Subcutaneous adipose tissue (tissue), 4 donors: ENCODE data around the gene PDCD7. TPM values are rescaled to one million over a fixed set of nuclear protein-coding genes. Genes with fewer than 3 reads are reported as not detected.

Experiments
- CTCF ChIP-seq: fragments of 450-650 bp; IDR thresholded peaks from one replicate; pipeline ENCODE4 v1.5.1; 2016; ENCODE audit warnings: low read depth, mild to moderate bottlenecking, control low read depth, antibody characterized with exemption, moderate library complexity
- total RNA-seq, 4 donors: library from RNA; depleted of rRNA; stranded (reverse); fragments of >200 nt; gene quantifications; one replicate each; pipeline ENCODE4 v1.1.0, GENCODE V29; 2016

PDCD7 gene
- total RNA-seq, 4 donors from 2014 or later: 11.9 to 21.1 (median 17.9) TPM

- no peak for TF ChIP-seq CTCF
Observed at GRCh38 chr15:65091946-65092770, 41.5 kb downstream of the PDCD7 start.

- no peak for TF ChIP-seq CTCF
Observed at GRCh38 chr15:65089206-65089824, 44.3 kb downstream of the PDCD7 start.

- TF ChIP-seq CTCF: no peak
Observed at GRCh38 chr15:65088643-65089021, 45.0 kb downstream of the PDCD7 start.

GRCh38 chr15:65087873-65088642, 45.5 kb downstream of the PDCD7 start:
- TF ChIP-seq CTCF: no peak

GRCh38 chr15:65087411-65087810, 46.2 kb downstream of the PDCD7 start:
- TF ChIP-seq CTCF: no peak

- TF ChIP-seq CTCF: no peak
Observed at GRCh38 chr15:65086680-65087111, 46.9 kb downstream of the PDCD7 start.
